GM21423 (cell line): ENCODE measurements around the gene GRIK3.

Source experiments
- ATAC-seq: cut with Tn5 transposase; IDR thresholded peaks from one replicate; pipeline ENCODE4 v1.9.1; 2021; ENCODE audit warnings: mild to moderate bottlenecking, moderate library complexity; ENCODE audit not compliant: unreplicated experiment

The GRIK3 gene

DNA sequence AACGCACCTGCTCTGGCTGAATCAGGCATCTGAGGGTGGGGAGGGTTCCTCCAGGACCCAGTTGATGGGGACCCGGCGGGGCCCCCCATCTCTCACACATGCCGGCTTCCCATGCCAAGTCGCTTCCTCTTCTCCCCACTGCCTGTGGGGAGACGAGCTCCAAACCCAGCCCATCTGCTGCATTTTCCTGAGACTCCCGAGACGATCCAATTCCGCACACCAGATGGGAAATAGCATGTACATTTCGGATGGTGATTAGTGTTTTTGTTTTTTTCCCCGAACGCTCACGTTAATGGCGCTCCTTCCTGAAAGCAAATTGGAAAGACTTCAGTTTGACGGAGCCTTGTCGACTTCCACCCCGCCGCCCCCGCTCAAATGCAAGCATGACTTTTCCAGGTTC is 13.2 kb upstream of the GRIK3 start:
- ATAC-seq = no peak

DNA sequence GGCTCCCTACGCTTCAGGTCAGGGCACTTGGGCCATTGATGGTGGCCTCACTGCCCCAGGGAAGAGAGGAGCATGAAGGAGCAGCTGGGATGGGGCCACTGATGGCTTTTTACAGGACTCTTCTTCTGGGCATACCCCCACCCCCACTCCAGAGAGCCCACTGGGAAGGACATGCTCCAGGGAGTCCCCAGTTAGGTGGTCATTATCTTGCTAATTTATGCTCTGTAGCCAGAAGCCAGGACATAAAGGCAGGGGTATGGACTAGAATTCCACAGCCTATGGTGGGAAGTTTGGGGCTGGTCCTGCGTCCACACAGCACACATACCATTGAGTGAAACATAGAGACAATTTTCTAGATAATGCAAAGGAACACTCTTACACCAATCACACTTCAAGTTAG is 8.8 kb upstream of the GRIK3 start:
- ATAC-seq = no peak

DNA sequence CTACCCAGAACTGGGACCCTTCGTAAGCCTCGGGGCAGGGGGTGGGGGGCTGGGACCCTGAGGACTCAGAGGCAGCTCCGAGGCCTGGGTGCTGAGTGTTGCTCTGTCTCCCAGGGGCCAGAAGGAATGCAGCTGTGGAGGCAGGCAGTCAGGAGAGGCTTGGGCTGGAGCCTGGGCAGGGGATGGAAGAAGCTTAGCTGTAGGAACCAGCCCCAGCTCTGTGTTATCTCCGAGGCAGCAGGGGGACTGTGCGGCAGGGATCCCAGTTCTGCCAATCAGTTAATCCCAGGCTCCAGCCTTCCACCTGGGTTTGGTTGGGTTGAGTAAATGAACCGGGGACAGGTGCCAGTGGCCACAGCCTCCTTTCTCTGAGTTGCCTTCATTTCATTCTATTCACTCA is 8.2 kb upstream of the GRIK3 start:
- no peak for ATAC-seq

DNA sequence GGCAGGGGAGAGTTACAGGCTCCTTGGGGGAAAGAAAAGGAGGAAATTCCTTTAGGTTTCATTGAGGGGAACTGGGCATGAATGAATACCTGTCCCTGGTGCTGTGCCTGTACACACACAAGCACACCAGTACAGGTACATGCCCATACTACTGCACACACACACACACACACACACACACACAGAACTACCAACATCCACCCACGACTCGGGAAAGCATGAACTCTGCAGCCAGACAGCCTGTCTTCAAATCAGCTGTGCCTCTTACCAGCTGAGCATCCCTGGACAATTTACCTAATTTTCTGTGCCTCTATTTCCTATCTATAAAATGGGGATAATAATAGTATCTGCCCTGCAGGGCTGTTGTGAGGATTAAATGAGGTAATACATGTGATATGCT is 7.2 kb upstream of the GRIK3 start:
- no peak for ATAC-seq

DNA sequence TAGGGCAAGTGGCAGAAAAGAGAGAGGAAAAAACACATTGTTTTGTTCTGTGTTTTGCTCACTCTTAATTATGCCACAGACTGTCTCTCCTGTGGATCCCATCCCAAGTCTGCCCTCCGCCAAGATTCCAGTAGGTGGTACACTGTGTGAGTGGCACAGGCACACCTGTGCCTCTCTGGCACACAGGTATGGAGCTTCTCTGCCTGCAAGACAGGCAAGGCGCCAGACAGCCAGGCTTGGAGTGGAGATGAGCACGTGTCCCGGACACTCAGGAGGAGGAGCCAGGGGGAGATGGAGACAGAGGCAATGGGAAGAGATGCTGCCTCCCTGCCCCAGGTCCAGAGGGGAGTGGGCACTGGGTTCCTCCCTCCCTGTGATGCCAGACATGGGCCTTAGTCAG is 6.5 kb upstream of the GRIK3 start:
- no peak for ATAC-seq

DNA sequence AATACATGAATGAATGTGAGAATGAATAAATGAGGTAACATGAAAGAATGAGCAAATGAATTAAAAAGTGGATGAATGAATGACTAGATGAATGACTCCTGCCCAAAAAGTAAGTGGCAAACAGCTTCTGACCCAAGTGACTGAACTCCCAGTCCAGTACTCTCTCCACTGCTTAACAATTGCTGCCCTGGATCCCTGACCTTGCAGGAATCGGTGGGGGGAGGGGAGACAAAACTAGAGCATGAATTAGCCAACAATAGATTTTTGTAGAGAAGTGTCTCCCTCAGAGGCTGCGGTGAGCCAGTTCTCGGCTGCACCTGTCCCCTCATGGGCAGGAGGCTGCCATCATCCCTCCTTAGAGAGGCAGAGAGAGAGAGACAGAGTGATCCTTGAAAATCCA is 5.9 kb upstream of the GRIK3 start:
- ATAC-seq = no peak

DNA sequence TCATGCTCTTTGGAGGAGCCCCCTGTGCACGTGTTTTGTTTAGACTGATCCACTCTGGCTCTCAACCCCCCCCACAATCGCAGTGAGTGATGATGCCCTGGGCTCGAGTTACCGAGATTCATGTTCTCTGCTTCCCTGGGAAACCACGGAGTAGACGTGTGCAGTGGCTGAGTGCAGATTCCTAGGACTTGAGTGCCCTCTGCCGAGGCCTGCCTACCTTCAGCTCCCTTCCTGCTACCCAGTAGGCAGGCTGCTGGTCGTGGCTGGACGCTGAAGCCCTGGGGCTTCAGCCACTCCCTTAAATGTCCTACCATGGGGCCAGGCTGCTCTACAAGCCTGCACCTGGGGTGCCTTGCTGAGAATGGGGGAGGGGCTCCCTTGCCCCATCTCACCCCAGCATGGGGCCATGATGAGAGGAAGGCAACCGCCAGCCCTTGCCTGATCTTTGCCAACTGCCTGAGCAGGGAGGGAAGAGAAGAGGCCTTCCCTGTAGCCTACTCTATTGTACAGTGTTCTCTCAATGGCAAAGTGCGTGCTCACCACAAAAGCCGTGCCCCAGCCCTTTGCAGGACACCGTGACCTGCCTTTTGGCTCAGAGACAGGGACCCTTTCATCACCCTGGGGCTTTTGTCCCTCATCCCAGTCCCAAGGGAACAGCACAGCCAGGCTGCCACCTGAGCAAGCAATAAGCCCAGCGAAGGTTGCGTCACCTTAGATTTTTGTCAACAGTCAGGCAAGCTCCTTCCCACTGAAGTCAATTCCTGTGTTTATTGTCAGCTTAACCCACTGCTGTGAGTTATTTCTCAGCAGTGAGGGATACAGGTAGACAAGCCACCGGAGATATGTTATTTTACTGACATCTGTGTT is 4.1 kb upstream of the GRIK3 start:
- ATAC-seq = no peak

DNA sequence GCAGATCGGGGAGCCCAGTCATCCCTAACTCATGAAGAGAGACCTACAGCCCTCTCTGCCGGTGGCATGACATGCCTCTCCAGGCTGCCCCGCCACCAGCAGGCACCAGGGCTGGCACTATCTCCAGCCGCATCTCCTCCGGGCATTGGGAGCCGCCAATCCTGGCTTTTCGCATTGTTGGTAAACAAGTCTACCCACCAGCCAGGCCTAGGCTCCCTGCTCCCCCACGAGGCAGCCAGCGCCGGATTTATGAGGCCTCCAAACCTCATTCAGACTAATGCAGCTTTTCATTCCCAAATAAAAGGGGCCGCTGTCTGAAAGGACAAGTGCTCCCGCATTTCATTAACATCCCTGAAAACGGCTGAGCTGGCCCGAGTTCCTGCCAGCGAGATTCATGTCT is 3.4 kb upstream of the GRIK3 start:
- no peak for ATAC-seq

DNA sequence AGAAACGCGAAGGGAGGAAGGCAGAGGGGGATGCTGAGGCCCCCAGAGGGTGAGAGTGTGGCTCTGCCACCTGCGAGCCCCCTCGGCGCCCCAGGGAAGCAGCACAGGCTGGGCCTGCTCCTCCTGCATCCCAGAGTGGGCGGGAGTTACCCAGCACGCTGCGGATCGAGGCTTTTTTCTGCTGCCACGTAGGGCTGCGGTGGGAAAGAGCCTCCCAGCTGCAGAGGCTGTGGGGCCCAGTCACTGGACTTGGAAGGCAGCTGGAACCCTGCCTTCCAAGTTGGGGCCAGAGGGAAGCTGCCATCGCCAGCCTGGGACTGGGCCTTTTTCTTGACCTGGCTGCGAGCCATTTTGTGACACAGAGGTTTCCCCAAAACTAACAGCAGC is 2.3 kb upstream of the GRIK3 start:
- no peak for ATAC-seq

DNA sequence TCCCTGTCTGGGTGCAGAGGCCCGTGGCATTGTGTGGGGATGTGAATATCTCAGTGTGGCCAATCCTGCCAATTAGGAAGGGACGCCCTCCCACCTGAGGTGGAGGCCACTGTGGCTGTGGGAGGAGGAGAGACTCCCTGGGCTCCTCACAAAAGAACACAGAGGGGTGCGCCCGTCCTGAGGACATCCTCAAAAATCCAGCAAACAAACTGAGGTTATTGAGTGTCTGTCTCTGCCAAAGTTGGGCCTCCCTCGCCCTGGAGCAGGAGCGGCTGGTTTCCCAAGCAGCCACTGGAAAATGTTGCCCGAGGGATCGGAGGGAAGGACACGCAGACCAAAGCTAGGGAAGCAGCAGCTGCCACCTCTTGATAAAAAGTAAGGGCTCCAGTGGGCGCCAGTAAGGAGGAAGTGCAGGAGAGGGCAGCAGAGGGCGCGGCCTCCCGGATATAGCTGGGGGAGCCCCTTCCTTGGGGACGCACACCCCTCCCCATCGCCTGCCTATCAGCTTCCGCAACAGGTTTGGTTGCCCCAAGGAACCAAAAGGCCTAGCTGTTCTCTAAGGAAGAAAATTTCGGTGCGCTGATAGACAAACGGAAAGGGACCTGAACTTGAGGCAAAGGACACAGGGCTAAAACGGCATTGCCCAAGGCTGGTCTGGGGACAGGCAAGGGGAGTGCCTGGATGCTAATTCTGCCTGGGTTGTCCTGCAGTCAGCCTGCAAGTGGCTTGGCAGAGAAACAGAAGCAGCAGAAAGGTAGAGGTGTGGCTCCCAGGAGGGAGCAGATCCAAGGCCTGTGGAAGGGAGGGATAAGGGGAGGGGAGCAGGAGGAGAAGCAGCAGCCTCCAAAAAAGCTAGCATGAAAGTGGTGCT is 1.7 kb upstream of the GRIK3 start:
- ATAC-seq = no peak

DNA sequence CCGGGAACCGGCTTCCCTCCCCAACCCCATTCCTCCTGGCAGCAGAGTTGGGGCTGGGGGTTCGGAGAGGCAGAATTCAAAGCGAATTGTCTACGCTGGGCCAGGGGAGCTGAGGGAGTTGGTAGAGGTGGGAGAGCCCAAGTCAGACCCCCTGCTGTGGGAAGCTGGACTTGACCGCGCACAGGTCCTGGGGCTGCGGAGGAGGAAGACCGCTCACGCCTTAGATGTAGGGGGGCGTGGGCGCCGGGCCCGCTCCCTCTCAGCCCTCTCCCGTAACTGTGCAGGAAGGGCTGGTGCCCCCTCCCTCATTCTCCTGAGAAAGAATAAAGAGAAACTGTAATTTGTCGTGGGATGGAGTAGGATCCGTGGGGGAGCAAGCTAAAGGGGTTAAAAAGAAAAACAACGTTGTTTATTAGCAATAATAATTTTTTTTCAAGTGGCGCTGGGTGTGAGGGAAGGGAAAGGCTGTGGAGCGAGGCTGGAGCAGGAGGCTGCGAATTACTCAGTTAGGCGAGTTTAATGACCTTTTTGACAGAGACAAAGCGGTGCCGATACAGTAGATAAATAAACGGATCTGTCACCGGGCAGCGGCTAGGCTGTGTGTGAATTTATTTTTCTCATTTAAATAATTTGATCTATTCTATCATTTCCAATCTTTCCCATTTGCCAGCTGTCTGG is 838 bp upstream of the GRIK3 start:
- no peak for ATAC-seq

DNA sequence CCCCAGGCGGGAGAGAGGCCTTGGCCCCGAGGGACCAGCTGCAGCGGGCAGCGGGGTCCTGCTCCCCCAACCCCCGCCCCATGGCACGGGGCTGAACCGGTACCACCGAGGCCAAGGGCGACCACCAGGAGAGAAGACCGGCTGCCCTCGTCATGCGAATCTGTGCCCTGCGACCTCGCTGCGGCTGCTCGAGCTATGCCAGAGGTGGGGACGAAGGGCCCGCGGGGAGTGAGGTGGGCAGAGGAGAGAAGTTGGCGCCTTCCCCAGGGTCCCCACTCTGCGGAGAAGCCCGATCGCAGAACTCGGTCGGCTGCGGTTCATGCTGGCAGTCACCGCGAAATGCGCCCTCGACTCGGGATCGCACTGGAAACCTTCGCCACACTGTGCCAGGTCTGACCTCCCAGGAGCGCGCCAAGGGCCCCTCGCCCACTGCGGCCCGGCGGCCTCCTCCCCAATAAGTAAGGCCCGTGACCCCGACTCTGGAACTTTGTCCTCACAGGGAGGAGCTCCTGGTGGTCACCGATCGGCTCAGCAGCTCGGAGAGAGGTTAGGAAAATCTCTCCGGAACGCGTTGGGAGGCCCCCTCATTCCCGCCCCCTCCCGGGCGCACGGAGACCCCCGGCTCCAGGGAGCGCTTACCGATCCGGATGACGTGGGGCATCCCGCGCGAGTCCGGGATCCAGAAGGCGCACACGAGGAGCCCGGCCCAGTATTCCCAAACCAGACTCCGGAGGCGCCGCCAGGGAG is 787 bp downstream of the GRIK3 start:
- ATAC-seq = no peak

DNA sequence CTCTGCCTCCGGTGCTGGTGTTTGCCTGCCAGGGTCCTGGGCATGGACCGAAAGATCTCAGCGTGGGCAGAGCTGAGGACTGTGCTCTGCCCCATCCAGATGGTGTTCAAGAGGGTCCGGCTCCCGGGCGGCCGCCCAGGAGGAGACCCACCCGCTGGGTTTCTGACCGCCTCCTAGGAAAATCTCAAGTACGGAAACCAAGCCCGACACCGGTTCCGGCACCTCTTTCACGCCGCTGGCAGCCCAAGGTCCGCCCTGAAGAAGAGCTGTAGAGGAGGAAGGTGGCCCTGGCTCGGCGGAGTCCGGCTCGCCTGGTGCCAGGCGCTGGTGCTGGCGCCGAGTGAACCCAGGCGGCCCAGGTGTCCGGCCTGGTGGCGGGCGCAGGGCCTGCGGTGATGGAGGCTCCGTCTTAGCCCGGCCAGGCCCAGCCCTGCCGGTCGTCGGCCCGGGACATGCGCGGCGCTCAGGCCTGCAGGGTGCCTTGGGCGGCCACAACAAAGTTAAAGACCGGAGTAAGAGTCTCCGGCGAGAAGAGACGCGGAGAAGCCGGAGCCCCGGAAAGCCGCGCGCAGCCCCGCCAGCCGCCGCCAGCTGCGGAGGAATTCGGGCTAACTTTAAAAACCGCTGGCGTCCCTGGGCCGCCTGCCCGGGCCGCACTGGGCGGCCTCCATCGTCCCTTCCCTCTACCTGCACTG is 1.5 kb downstream of the GRIK3 start:
- no peak for ATAC-seq

DNA sequence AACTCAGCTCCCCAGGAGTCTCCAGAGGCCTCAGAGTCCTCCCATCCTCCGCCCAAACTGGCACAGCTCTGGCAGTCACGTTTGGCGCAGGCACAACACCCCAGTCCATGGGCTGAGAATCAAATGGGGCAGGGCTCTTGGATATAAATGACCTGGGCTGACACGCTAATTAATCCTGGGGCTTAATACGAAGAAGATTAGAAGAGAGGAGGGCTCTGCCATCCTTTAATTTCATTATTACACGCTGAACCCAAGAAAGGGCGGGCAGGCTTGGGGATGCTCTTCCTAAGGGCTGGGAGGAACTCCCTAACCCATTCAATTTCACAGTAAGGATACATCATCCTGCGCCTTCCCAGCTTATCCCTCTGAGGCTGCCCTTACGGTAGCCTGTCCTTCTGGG is 2.4 kb downstream of the GRIK3 start:
- ATAC-seq = no peak

DNA sequence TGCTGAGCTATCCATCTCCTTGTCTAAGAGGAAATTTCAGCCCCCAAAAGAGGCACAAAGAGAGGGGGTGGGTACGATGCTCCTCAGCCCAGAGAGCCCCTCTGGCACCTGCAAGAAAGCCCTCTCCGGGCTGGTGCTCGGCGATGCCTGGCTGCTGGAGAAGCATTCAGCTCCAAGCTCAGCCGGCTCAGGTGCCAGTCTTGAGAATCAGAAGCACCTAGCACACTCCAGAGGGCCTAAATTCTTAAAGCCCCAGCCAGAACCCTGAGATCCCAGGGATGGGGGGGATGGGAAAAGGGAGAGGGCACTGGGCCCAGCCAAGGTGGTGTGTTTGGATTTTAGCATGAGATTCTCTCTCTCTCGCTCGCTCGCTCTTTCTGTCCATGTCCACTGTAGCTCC is 2.9 kb downstream of the GRIK3 start:
- ATAC-seq = no peak

DNA sequence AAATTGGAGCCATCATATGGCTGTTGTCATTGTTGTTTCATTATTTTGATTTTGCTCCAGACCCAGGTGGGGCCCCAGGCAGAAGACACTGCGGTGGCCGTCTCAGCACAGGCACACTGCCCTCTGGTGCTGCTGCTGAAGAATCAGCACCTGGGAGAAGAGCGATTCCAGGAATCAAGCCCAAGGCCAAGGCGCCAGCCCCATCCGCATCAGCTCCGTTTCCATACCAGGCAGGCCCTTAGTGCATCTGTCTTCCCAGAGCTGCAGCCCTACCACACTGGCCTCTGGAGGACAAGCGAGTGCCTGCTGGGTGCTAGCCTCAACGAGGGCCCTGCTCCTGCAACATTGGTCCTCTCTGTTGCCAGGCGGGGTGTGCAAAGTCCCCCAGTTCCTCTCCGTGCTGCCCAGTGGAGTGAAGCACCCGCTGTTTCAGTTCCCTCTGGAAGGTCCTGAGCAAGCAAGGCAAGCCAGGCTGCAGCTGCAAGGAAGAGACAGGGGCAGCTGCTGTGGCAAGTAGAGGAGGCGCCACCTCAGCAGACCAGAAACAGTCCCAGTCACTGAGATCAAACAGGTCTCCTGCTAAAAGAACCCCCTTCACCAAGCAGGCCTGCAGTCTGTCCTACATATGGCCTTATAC is 5.2 kb downstream of the GRIK3 start:
- ATAC-seq = no peak

DNA sequence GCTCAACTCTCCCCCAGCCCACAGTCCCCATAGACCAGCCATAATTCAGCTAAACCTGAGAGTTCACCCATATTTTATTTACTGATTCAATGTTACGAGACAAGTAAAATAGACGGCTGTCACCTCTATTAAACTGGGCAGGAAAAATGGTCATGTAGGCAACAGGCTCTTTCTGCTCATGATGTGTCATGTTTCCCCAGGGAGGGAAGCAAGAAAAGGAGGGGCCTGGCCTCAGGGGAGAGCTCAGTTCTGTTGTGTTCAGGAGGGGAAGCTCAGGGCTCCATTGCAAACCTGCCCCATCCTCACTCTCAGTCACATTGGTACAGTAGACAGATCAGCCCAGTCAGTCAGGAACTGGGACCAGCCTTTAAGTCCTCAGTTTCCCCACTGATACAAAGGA is 12.8 kb downstream of the GRIK3 start:
- ATAC-seq = no peak

DNA sequence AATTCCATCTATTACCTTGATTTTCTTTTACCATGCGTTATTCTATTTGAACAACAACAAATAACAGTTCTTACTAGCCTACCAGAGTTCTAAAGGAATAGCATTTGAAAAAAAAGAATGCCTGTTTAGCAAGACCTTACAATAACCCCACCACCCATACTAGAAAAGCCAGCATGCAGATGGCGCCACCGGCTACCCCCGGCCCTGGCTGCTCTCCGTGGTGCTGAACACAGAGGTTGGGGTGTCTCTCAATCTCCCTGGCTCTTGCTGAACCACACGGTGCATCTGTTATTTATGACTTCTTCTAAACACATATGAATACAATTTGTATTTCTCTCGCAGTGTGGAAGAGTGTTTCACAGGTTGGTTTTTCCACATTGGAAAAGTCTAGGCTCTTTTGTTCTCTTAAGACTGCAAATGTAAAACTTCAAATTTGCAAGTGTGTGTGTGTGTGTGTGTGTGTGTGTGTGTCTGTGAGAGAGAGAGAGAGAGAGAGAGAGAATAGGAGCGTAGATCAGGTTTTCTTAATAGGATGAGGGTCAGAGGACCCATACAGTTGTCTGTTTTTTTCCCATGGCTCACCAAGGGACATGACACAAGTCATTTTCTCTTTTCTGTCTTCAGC is 13.6 kb downstream of the GRIK3 start:
- no peak for ATAC-seq

DNA sequence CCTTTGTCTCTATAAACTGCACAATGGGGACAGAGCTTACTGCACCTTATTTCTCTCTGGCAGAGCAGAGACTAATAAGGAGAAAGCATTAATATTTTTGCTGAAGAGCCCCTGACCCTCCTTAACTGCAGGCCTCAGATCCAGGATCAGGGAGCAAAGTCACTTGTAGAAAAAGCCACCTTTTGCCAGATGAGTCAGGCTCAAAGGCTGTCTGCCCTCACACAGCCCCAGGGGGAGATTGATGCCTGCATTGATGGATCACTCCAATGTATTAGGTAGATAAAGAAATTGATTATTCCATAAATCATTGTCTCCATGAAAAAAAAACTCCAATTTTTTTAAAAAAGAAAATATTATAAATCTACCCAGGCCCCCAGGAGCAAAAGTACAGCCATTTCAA is 15.8 kb downstream of the GRIK3 start:
- ATAC-seq = no peak
